Measurements from ENCODE around the gene KIF26A. TPM values are rescaled to one million over a fixed set of nuclear protein-coding genes. Genes with fewer than 3 reads are reported as not detected.

KIF26A gene
- total and polyA plus RNA-seq, 2 of the 13 experiments (the other 11 are each of a cell fraction or from before 2014, with no cell fraction given), result not detected

DNA sequence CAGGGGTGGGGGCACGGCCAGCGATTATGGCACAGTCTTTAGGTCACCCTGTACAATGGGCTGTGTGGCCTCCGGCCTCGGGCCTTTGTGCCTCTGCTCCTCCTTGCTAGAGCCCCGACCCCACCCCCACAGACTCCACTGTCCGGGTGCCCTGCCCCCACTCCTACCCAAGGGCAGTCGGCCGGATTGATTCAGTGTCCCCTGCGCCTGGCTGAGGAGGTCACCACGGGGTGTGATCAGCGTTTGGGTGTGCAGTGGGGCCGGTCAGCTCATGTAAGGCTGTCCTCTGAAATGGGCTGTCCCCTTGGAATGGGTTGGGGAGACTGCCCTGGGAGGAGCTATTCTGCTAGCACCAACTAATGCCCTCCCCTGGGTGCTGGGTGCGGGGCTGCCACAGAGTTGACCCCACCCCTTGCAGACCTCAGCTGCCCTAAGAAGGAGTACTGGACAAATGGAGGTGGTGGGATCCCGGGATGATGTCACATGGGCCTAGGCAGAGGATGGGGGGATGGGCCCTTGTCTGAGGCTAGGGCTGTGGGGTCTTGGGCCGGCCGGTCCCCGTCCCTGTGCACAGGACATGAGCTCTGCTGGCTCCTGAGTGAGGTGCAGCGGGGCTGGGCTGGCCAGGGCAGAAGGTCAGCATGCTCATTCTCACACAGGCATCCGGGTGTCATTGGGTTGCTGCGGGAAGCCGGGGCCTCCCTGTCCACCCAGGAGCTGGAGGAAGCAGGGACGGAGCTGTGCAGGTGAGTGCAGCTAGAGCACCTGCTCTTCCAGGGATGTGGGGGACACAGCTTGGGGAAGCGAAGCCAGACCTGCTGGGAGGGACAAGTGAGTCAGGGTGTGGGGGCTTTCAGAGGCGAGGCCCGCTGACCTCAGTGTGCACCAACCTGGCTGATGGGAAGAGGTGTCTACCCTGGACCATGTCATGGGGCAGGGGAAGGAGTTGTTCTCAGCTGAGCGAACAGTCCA lies 29.5 kb upstream of the KIF26A start (continued):
- TF ChIP-seq PHF8 (CRISPR knock-in tag; IDR thresholded peaks at IDR 0.05) (no peak), ATF7 (IDR thresholded peaks at IDR 0.05) (no peak), ATF7 (CRISPR knock-in tag; IDR thresholded peaks at IDR 0.05) (no peak), ZNF788 (CRISPR knock-in tag; IDR thresholded peaks at IDR 0.05; ENCODE audit: borderline replicate concordance) (no peak)

DNA sequence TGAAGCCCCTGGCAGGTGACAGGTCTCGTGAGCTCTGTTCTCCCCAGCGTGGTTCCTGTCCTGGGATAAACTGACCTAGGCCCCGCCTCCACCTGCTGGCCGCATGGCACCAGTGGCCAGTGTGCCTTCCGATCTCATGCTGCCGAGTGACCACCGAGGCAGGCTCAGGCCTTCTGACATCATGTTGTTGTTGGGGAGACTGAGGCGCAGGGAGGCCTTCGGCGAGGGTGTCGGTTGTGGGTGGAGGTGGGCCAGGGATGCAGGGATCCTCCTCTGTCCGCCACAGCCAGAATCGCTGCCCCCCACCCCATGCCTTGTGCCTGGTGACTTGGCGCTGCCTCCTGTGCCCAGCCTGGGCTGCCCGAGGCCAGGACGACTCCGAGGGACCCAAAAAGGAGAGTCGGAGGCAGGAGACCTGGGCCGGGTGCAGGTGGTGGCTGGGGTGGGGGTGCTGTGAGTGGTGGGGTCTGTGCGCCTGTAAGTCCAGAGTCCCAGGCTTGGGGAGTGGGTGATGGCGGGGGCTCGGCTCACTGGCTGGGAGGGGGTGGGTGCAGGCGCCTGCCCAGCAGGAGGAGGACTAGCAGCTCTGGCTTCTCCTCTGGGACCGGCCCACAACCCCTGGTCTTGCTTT lies 28.5 kb upstream of the KIF26A start:
- H3K9ac ChIP-seq (ENCODE audit: insufficient read depth, low read depth, low read length), result no peak overlapping the region
- no TSS peak for BruUV-seq (replicated peaks)
- peaks cover 3 to 17% of the 10 kb centered on the region in 2 experiments; a peak in 4 of 5 replicates for H3K27me3 ChIP-seq (ENCODE audit: control insufficient read depth in 1 of 2, insufficient read depth in 2 of 2, low read length in 2 of 2)
- CTCF ChIA-PET (ENCODE audit: low intra/inter-chr PET ratio, low total read pairs), result no interaction called here
- H3K27ac ChIP-seq (ENCODE audit: extremely low read length, insufficient read depth, low read length), result no peak overlapping the region
- no peak overlapping the region for H3K4me3 ChIP-seq (replicated peaks in 1 of 3; ENCODE audit: insufficient read depth in 1 of 3, low read depth in 2 of 3, low read length in 3 of 3)
- no peaks in the 10 kb centered on the region for H3K79me2 ChIP-seq (ENCODE audit: insufficient read depth, low read length)
- DNase-seq (ENCODE audit: low spot score) (no peak), ATAC-seq (no peak), FAIRE-seq (no peak)
- TF ChIP-seq SRSF4 (IDR thresholded peaks at IDR 0.05; ENCODE audit: low read depth, low read length, poor library complexity, severe bottlenecking), result no peak
- TF ChIP-seq, protein P1, sequence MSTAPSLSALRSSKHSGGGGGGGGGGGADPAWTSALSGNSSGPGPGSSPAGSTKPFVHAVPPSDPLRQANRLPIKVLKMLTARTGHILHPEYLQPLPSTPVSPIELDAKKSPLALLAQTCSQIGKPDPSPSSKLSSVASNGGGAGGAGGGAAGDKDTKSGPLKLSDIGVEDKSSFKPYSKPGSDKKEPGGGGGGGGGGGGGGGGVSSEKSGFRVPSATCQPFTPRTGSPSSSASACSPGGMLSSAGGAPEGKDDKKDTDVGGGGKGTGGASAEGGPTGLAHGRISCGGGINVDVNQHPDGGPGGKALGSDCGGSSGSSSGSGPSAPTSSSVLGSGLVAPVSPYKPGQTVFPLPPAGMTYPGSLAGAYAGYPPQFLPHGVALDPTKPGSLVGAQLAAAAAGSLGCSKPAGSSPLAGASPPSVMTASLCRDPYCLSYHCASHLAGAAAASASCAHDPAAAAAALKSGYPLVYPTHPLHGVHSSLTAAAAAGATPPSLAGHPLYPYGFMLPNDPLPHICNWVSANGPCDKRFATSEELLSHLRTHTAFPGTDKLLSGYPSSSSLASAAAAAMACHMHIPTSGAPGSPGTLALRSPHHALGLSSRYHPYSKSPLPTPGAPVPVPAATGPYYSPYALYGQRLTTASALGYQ (CRISPR knock-in tag; IDR thresholded peaks at IDR 0.05), result no peak
- no peak for TF ChIP-seq RBM39 (IDR thresholded peaks at IDR 0.05; ENCODE audit: low read depth, low read length, poor library complexity, severe bottlenecking)
- TF ChIP-seq ZNF83 (CRISPR knock-in tag; IDR thresholded peaks at IDR 0.05; ENCODE audit: borderline replicate concordance), result no peak
- no peak for TF ChIP-seq CHCHD3 (CRISPR knock-in tag; IDR thresholded peaks at IDR 0.05)
- 63% methylated on average over 19 of the region's 24 CpGs for WGBS (ENCODE audit: low lambda C conversion rate)
- H3K4me2 ChIP-seq (ENCODE audit: low read depth, low read length), result no peak overlapping the region
- intact Hi-C loops (cut with micrococcal nuclease; ENCODE audit: unreplicated experiment), result no loop called here
- no peaks in the 10 kb centered on the region for H4K20me1 ChIP-seq (ENCODE audit: insufficient read depth, low read length)
- H3K36me3 ChIP-seq (replicated peaks in 1 of 2; ENCODE audit: control insufficient read depth in 1 of 2, insufficient read depth in 2 of 2, low read length in 2 of 2), result no peaks in the 10 kb centered on the region
- H2AFZ ChIP-seq (ENCODE audit: low read length), result no peak overlapping the region
- POLR2A ChIA-PET, result no interaction called here
- in situ Hi-C loops (cut with HindIII; ENCODE audit: extremely low pct_ligation_motif_present, low pct_unique_long_range_greater_than_20kb), result no loop called here
- no peaks in the 10 kb centered on the region for H3K4me1 ChIP-seq (ENCODE audit: insufficient read depth, low read length)
- no peaks in the 10 kb centered on the region for H3K9me3 ChIP-seq (ENCODE audit: low read length)

Data from HepG2 (cell line).